ENCODE results near the gene MYLIP.

Gene MYLIP

DNA sequence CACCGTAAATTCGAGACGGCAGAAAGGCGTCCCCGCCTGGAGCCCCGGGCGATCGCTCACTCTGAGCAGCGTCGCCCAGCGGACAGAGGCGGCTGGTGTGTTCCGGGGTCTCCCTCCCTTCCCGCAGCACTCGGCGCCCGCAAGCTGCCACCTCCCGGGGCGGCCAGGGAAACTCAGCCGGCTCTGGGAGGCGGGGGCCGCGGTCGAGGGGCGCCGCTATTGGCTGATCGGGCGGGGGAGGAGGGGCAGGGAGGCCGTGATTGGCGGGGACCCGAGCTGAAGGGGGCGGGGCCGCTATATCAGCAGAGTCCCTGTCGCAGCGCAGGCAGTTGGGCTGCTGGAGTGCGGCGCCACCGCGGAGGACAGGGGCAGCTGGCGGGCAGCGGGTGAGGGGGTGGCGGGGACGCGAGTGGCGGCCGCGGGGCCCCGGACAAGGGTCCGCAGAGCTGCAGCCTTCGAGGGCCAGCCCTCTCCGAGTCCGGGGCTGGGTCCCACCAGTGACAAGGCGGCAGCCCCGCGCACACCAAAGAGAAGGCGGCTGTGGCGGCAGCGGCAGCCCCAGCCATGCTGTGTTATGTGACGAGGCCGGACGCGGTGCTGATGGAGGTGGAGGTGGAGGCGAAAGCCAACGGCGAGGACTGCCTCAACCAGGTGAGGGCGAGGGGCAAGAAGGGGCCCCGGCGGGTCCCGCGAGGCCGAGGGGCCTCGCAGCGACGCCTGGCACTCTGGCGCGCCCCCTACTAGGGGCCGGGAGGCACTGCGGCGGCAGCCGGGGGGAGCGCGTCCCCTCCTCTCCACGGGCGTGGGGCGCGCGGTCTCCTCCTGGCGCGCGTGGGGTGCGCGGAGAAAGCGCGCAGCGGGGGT, at the start of gene MYLIP:
Gene MYLIP (plus strand): TSS at position 328 of the 864 bp plus-strand sequence. CDS start 237 bp downstream, at position 565.
- DNase-seq (ENCODE audit: low read depth): peak; percentile 96

DNA sequence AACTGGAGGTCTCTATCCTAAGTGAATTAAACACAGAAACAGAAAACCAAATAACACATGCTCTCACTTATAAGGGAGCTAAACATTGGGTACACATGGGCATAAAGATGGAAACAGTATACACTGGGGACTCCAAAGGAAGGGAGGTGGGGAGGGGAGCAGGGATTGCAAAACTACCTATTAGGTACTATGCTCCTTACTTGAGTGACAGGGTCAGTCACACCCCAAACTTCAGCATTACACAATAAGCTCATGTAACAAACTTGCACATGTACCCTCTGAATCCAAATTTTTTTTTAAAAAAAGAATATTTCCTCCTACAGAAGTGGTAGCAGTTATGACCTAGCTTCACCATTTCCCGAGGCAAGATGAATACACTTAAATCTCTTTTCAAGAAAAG, 49.5 kb upstream of the MYLIP start:
- DNase-seq (ENCODE audit: low read depth): no peak

DNA sequence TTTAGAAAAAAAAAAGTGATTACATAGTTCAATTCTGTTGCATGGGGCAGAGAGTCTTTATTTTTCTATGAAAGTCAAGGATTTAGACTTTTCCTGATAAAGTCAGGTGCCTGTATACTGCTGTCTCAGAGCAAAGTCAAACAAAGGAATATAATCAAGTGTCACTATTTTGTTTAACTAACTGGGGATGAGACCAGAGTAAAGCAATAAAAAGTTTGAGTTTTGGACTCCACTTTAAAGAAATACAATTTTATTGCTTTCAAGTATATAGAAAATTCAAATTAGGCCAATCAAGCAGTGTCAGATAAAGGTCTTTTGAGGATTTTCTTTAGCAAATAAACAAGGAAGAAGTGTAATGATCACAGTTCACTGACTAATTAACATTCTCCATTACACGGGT, 48.7 kb upstream of the MYLIP start:
- no peak for DNase-seq (ENCODE audit: low read depth)

- DNase-seq (ENCODE audit: low read depth): no peak
Observed at GRCh38 chr6:16081326-16081725, 47.6 kb upstream of the MYLIP start.

GRCh38 chr6:16082361-16082760, 46.5 kb upstream of the MYLIP start:
- DNase-seq (ENCODE audit: low read depth): no peak

DNA sequence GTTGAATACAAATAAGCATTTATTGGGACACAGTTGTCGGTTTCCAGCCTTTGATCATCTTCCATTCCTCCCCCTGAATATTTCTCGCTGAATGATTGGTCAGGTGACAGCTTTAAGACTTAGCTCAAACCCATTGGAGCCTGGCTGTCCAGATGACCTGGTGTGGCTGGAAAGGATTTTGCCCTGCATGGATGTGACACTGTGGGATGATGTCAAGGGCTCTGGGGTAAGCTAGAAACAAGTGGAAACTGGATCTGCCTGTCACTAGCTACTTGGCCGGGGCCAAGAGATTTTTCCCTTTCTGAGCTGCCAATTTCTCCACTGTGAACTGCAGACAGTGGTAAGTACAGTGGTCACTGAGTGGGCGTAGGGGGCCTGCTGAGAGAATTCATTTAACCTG, 41.9 kb upstream of the MYLIP start:
- no peak for DNase-seq (ENCODE audit: low read depth)

DNA sequence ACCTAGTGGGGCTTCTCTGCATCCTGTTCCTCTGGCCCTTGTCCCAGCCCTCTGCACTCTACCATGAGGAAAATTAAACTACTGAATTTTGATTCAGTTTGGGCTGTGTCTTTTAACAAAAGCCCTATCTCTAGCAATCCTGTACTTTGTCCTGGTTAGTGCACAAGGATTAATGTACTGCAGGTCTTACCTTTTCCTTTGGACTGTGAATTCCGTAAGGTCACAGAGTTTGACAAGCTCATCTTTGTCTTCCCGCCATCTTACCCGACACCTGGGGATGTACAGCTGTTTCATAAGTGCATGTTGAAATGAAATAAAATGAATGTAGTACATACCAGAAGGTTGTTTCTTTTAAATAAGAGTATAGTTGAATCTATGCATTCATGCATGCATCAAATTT, 41.5 kb upstream of the MYLIP start:
- DNase-seq (ENCODE audit: low read depth): no peak

- DNase-seq (ENCODE audit: low read depth): no peak
Observed at GRCh38 chr6:16088409-16088808, 40.5 kb upstream of the MYLIP start.

DNA sequence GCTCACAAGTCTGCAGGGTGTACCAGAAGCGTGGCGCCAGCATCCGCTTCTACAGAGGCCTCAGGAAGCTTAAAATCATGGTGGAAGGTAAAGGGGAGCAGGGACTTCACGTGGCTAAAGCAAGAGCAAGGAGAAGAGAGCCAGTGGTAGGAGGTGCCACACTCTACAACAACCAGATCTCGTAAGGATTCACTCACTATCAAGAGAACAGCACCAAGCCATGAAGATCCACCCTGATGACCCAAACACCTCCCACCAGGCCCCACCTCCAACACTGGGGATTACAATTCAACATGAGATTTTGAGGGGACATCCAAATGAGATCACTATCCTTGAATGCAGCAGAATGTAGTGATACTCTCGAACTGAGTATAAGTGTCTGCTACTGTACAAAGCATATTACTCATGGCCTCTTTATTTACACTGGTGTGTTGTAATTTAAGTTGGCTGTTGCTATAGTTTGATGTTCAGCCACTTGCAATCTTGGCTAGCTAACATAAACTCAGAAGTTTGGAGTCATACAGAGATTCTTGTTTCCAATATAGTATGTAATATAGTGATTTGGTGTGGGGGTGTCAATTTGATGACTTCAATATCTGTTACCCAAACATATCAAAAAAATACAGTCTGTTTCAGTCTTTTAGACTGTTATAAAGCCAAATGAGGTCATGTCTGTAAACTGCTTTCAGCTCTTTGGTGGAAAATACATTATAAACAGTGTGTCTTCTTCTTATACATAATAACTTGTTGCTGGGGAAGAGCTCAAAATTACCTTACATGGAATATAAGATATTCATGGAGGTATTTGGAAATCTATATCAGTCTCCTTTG, 39.4 kb upstream of the MYLIP start:
- no peak for DNase-seq (ENCODE audit: low read depth)

DNA sequence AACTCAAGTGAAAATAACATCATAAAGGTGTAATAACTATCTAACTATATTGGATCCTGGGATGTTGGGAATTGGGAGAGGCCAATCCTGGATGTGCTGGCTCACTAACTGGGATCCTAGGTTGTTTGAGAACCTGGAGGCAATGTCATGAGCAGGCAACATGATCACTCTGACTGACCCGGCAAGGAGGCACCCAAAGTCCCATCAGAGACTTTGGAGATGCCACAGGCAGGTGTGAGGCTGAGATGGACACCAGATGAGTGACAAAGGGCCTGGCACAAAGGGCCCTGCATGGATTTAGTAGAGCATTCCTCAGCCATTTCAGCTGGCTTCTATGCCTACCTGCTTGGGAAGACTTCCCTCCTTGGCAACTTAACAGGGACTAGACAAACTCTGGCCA, 38.4 kb upstream of the MYLIP start:
- DNase-seq (ENCODE audit: low read depth): no peak

- no peak for DNase-seq (ENCODE audit: low read depth)
Observed at GRCh38 chr6:16090920-16091319, 38.0 kb upstream of the MYLIP start.

DNA sequence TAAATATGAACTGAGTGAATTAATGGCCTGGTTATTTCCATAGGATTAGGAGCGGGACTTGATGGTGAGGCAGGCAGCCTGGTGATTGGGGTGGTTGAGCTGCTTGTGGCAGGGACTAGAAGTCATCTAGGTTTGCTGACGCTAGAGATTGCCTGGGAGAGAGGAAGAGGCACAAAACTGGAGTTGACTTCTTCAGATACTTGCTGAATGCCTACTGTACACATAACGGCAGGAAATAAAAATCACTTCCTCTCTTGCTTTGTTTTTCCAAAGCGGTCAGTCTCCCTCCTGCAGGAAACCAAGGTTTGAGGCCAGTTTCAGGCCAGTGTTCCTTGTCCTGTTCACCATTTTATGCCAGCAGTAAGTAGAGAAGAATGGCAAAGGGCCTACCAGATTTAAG, 36.7 kb upstream of the MYLIP start:
- no peak for DNase-seq (ENCODE audit: low read depth)

GRCh38 chr6:16092990-16093389, 35.9 kb upstream of the MYLIP start:
- DNase-seq (ENCODE audit: low read depth): no peak

- DNase-seq (ENCODE audit: low read depth): no peak
Observed at GRCh38 chr6:16095180-16095579, 33.7 kb upstream of the MYLIP start.

- DNase-seq (ENCODE audit: low read depth): no peak
Observed at GRCh38 chr6:16097382-16098171, 31.3 kb upstream of the MYLIP start.

GRCh38 chr6:16098211-16098610, 30.7 kb upstream of the MYLIP start:
- no peak for DNase-seq (ENCODE audit: low read depth)

DNA sequence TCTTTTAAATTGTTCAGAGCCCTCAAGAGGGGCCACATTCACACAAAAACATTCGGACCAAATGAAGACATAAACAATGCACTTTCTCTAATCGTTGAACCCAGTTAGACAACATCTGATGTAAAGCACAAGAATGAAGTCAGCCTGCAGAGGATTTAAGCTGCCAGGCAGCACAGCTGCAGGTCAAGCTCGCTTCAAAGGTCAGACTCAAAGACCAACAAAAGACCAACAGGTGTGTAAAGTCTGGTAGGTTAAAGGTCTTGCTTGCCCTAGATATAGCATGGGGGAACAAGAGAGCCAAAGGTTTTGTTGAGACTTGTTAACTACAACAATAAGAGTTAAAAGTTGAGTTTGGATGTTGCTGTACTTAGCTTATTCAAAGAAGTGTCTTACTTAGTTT, 26.7 kb upstream of the MYLIP start:
- no peak for DNase-seq (ENCODE audit: low read depth)

- DNase-seq (ENCODE audit: low read depth): no peak
Observed at GRCh38 chr6:16103722-16104121, 25.2 kb upstream of the MYLIP start.

DNA sequence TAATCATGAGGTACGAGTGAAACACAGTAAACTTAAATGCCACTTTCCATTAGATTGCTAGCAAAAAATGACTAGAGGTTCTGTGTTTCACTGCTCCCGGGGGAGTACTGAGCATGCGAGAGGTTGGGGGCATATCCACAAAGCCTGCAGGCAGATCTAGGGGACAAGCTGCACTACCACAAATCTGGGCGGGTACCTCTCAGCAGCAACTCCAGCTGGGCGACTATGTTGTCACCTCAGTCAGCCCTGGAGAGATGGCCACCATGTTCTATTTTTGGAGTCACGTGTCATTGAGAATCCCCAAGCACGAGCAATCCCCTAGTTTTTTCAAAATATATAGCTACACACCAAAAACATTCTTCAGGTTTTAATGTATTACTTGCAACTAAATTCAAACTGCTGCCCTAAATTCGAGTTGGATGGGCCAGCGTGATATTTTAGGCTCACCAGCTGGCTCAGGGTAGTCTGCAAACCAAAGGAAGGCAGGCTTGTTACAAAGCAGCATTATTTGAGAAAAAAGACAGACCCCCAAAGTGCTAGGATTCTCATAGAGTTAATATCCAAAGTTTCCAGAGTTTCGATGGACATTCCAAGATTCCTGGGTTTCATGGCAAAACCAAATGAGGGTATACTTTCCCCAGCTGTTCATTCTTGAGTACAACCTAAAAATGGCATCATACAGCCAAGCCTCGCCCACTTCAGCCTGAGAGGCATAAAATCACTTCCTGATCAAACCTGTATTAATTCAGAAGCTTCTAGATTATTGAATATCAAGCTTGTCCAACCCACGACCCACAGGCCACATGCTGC, 24.1 kb upstream of the MYLIP start:
- DNase-seq (ENCODE audit: low read depth): no peak

- DNase-seq (ENCODE audit: low read depth): no peak
Observed at GRCh38 chr6:16105854-16106253, 23.0 kb upstream of the MYLIP start.

GRCh38 chr6:16106991-16107787, 21.7 kb upstream of the MYLIP start:
- no peak for DNase-seq (ENCODE audit: low read depth)

Measured in stimulated activated CD8-positive, alpha-beta memory T cell treated with anti-CD3 and anti-CD28 coated beads, Interleukin-12 subunit alpha, Interleukin-12 subunit beta, amount 100 ng/mL, for 4 hours (primary cell).